GM23338 (cell line): ENCODE measurements around the gene FAXDC2.

Experiments
- CREB1 ChIP-seq: fragments of 250-450 bp; sonication (Bioruptor Pico); IDR thresholded peaks from 2 replicates; pipeline ENCODE4 v1.5.0; 2020; ENCODE audit warnings: low read depth, mild to moderate bottlenecking, moderate library complexity
- ETS1 ChIP-seq: IDR thresholded peaks from 2 replicates; pipeline ENCODE4 v1.6.1; 2016; ENCODE audit warnings: antibody characterized with exemption
- EZH2 ChIP-seq: fragments of 200-600 bp; sonication (generic); IDR thresholded peaks from one replicate; pipeline ENCODE4 v1.8.0; 2017; ENCODE audit warnings: antibody characterized with exemption, mild to moderate bottlenecking, low read depth; ENCODE audit not compliant: unreplicated experiment
- EZH2phosphoT487 ChIP-seq: fragments of 200-600 bp; sonication (generic); IDR thresholded peaks from one replicate; pipeline ENCODE4 v1.8.1; 2018; ENCODE audit warnings: antibody characterized with exemption; ENCODE audit not compliant: unreplicated experiment
- JUNB ChIP-seq: IDR thresholded peaks from one replicate; pipeline ENCODE4 v1.6.1; 2016; ENCODE audit warnings: antibody characterized with exemption; ENCODE audit not compliant: unreplicated experiment
- POLR2AphosphoS5 ChIP-seq: IDR thresholded peaks from 2 replicates; pipeline ENCODE4 v1.6.1; 2016; ENCODE audit warnings: antibody characterized with exemption, low read depth
- STAT1 ChIP-seq: IDR thresholded peaks from one replicate; pipeline ENCODE4 v1.6.1; 2016; ENCODE audit warnings: antibody characterized with exemption; ENCODE audit not compliant: unreplicated experiment
- ZNF114 ChIP-seq: fragments of 250-450 bp; sonication (Bioruptor Pico); IDR thresholded peaks from 2 replicates; pipeline ENCODE4 v1.5.0; 2020; ENCODE audit warnings: mild to moderate bottlenecking, moderate library complexity
- ZNF331 ChIP-seq: fragments of 250-450 bp; sonication (Bioruptor Pico); IDR thresholded peaks from 2 replicates; pipeline ENCODE4 v1.5.0; 2020; ENCODE audit warnings: low read depth, mild to moderate bottlenecking, moderate library complexity
- ZNF462 ChIP-seq: fragments of 250-450 bp; sonication (Bioruptor Pico); IDR thresholded peaks from 2 replicates; pipeline ENCODE4 v1.5.0; 2020; ENCODE audit warnings: mild to moderate bottlenecking, moderate library complexity
- TF ChIP-seq, protein P1 (sequence below), 2 experiments: fragments of 200-600 bp in 1 of 2; sonication (generic) in 1 of 2; conservative IDR thresholded peaks; 2 replicates each; pipeline versions ENCODE4 v1.5.1 to v1.6.1; 2016 to 2017; ENCODE audit warnings: antibody characterized with exemption in 2 of 2, low read depth in 2 of 2, mild to moderate bottlenecking in 2 of 2, moderate library complexity in 1 of 2
- TF ChIP-seq, protein P2 (sequence below): IDR thresholded peaks from one replicate; pipeline ENCODE4 v1.6.1; 2018; ENCODE audit warnings: antibody characterized with exemption; ENCODE audit not compliant: unreplicated experiment

DNA sequence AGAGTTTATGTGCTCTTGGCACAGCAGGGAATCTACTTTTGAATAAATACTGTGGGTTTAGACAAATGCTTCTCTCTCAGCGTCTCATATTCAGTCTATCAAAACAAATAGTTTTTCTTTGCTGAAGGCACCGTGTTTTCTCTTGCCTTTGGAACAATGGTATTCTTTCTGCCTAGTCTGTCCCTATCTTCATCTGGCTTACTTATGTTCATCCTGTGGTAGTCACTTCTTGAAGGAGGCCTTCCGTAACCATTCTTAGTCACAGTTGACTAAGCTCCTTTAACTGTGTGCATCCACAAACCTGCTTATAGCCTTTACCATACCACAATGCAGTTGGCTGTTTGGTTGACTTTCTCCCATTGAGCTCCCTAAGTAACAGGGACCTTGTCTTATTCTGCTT lies 49.3 kb downstream of the FAXDC2 start:
- TF ChIP-seq, protein P1, sequence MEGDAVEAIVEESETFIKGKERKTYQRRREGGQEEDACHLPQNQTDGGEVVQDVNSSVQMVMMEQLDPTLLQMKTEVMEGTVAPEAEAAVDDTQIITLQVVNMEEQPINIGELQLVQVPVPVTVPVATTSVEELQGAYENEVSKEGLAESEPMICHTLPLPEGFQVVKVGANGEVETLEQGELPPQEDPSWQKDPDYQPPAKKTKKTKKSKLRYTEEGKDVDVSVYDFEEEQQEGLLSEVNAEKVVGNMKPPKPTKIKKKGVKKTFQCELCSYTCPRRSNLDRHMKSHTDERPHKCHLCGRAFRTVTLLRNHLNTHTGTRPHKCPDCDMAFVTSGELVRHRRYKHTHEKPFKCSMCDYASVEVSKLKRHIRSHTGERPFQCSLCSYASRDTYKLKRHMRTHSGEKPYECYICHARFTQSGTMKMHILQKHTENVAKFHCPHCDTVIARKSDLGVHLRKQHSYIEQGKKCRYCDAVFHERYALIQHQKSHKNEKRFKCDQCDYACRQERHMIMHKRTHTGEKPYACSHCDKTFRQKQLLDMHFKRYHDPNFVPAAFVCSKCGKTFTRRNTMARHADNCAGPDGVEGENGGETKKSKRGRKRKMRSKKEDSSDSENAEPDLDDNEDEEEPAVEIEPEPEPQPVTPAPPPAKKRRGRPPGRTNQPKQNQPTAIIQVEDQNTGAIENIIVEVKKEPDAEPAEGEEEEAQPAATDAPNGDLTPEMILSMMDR (conservative IDR thresholded peaks at IDR 0.05; ENCODE audit: low read depth in 2 of 2): no peak
- no peak for TF ChIP-seq POLR2AphosphoS5
- TF ChIP-seq, protein P2, sequence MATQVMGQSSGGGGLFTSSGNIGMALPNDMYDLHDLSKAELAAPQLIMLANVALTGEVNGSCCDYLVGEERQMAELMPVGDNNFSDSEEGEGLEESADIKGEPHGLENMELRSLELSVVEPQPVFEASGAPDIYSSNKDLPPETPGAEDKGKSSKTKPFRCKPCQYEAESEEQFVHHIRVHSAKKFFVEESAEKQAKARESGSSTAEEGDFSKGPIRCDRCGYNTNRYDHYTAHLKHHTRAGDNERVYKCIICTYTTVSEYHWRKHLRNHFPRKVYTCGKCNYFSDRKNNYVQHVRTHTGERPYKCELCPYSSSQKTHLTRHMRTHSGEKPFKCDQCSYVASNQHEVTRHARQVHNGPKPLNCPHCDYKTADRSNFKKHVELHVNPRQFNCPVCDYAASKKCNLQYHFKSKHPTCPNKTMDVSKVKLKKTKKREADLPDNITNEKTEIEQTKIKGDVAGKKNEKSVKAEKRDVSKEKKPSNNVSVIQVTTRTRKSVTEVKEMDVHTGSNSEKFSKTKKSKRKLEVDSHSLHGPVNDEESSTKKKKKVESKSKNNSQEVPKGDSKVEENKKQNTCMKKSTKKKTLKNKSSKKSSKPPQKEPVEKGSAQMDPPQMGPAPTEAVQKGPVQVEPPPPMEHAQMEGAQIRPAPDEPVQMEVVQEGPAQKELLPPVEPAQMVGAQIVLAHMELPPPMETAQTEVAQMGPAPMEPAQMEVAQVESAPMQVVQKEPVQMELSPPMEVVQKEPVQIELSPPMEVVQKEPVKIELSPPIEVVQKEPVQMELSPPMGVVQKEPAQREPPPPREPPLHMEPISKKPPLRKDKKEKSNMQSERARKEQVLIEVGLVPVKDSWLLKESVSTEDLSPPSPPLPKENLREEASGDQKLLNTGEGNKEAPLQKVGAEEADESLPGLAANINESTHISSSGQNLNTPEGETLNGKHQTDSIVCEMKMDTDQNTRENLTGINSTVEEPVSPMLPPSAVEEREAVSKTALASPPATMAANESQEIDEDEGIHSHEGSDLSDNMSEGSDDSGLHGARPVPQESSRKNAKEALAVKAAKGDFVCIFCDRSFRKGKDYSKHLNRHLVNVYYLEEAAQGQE: no peak
- TF ChIP-seq JUNB: no peak
- no peak for TF ChIP-seq CREB1
- TF ChIP-seq EZH2: no peak
- TF ChIP-seq STAT1: no peak
- TF ChIP-seq ZNF462: no peak
- TF ChIP-seq EZH2phosphoT487: no peak
- no peak for TF ChIP-seq ETS1
- no peak for TF ChIP-seq ZNF114 (CRISPR knock-in tag)
- TF ChIP-seq ZNF331 (CRISPR knock-in tag): no peak
